Naive thymus-derived CD8-positive, alpha-beta T cell (primary cell): ENCODE results near the gene NR2F6. TPM values are rescaled to one million over a fixed set of nuclear protein-coding genes. Genes with fewer than 3 reads are reported as not detected.

Source experiments
- ATAC-seq, 2 donors: fragments of 150-1000 bp; cut with Tn5 transposase in 1 of 2; sonication (Bioruptor Pico), chemical (Tn5 transposase) in 1 of 2; 1 replicate in 1 of 2; 2 replicates in 1 of 2; pipeline ENCODE4 v1.10.0; 2021; ENCODE audit warnings: mild to moderate bottlenecking in 2 of 2, moderate library complexity in 2 of 2
- POLR2A ChIA-PET: fragments of 350-600 bp; sonication (Branson Sonifier 250); formaldehyde crosslinking; loops from one replicate; lab custom pipeline; 2021; ENCODE audit warnings: antibody characterized with exemption; lab: Charles Lee
- DNase-seq, 10 donors: peaks; one replicate each; pipeline versions ENCODE4 v3.0.0 to v3.0.0-alpha.2; 2020 to 2022
- H3K27ac Mint-ChIP-seq, 10 donors: one replicate each; pipeline ENCODE4 v1.8.0; 2020 to 2022; ENCODE audit warnings: mild to moderate bottlenecking in 10 of 10, mixed read lengths in 10 of 10, moderate library complexity in 4 of 10, inconsistent platforms in 1 of 10
- H3K27me3 Mint-ChIP-seq, 5 donors: one replicate each; pipeline ENCODE4 v1.8.0; 2021 to 2022; ENCODE audit warnings: mixed read lengths in 5 of 5
- H3K36me3 Mint-ChIP-seq, 3 donors: one replicate each; pipeline ENCODE4 v1.8.0; 2020 to 2022; ENCODE audit warnings: mixed read lengths in 3 of 3, mild to moderate bottlenecking in 2 of 3, inconsistent platforms in 1 of 3
- H3K4me1 Mint-ChIP-seq, 4 donors: one replicate each; pipeline ENCODE4 v1.8.0; 2021 to 2022; ENCODE audit warnings: mixed read lengths in 4 of 4
- H3K4me3 Mint-ChIP-seq, 10 donors: one replicate each; pipeline ENCODE4 v1.8.0; 2020 to 2022; ENCODE audit warnings: mild to moderate bottlenecking in 10 of 10, mixed read lengths in 10 of 10, moderate library complexity in 6 of 10, inconsistent platforms in 1 of 10
- H3K9me3 Mint-ChIP-seq, 9 donors: one replicate each; pipeline ENCODE4 v1.8.0; 2020 to 2022; ENCODE audit warnings: mixed read lengths in 9 of 9, mild to moderate bottlenecking in 3 of 9, inconsistent platforms in 1 of 9, moderate library complexity in 1 of 9
- polyA plus RNA-seq, 3 donors: library from polyadenylated mRNA; unstranded; fragments of 300-500 nt; fragmentation: Illumina TruSeq; gene quantifications; one replicate each; pipeline ENCODE4 v1.2.3, GENCODE V29; 2021
- total RNA-seq, 8 experiments: library from RNA in 2 of 8; stranded (reverse) in 2 of 8; gene quantifications; one replicate each; pipeline ENCODE4 v1.2.3 and lab custom pipeline; 2021 to 2026

The NR2F6 gene
- total and polyA plus RNA-seq, 5 experiments from 2014 or later, result 0.93 to 1.6 (median 1.3) TPM

DNA sequence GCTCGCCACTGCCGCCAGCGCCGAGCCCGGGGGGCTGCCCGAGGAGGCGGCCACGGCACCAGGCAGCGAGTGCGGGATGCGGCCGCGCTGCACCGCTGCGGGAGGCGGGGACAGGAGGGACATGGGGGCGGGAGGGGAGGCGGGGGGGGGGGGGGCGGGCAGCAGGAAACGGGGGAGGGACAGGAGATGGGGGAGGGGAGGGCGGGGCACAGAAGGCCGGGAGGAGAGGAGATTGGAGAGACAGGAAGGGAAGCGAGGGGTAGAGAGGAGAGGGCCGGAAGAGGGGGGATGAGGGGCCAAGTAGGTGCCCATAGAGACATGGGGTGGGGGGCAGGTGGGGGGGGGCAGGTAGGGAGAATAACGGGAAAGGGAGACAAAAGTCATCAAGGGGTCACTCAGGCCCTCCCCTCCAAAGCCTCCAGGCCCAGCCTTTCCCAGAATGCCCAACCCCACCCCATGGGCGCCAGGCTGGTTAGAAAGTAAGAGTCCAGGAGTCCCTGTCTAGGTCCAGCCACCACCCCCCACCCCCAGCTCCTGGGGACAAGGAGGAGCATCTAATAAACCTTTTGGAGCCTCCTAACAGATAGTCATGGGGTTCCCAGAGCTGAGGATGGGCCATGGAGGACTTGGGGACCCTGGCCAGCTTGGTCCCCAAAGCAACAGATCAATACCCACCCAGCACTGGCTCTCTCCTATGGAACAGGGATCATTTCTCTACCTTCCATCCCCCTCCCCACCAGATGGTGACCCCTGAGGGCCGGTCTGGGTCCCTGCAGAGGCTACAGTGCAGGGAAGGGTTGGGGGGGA, 9.5 kb downstream of the NR2F6 start:
- POLR2A ChIA-PET, result interaction anchor here (0.6 to 2.6 kb wide), 11 partner anchors 9 to 180 kb away, joined by 3 to 30 read pairs (median 6); partner anchors contain the start of genes BABAM1, MYO9B, NR2F6 and OCEL1
- Mint-ChIP-seq H3K4me1 (peaks cover 9 to 15% (median 14%) of the 10 kb centered on the region in 4 donors), H3K36me3 (peaks cover 0 to 7% (median 0%) of the 10 kb centered on the region in 3 donors), H3K27ac (peak overlapping the region in 1 of 10 donors; percentile 36), H3K9me3 (no peaks in the 10 kb centered on the region), H3K4me3 (peak overlapping the region in 9 of 10 donors; percentile 22 to 88 (median 50)), H3K27me3 (no peaks in the 10 kb centered on the region)
- DNase-seq, result peak in 1 of 10 donors; percentile 23
- ATAC-seq, result peak in 1 of 2 donors; percentile 46

DNA sequence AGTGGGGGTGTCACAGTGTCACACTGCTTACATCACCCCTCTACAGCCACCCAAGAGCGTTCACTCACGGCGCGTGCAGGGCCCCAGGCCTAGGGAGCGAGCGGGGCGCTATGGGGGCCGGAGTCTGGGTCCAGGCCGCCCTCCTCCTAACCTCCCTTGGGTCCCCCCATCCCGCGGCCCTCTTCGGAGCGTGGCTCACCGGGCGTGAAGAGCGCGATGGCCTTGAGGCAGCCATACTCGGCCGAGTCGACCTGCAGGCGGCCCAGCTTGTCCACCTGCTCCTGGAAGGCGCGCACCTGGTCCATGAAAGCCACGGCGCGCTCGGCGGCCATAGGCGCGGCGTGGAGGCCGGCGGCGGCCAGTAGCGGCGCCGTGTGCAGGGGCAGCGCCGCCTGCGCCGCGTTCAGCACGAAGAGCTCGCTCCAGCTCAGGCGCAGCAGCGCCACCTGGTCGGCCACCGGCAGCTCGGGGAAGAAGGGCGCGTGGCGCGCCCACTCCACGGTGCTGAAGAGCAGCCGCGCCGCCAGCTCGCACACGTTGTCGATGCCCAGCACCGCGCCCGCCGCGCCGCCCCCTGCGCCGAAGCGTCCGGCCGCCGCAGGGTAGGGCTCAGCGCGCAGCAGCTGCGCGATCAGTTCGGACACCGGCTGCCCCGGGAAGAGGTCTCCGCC, 10.3 kb downstream of the NR2F6 start:
- peak; percentile 58 to 85 (median 72) for DNase-seq
- Mint-ChIP-seq H3K9me3 (no peaks in the 10 kb centered on the region), H3K27ac (peak overlapping the region in 2 of 10 donors; percentile 27 to 74), H3K27me3 (no peaks in the 10 kb centered on the region), H3K36me3 (peaks cover 0 to 11% (median 0%) of the 10 kb centered on the region in 3 donors), H3K4me3 (peak overlapping the region; percentile 67 to 88 (median 80)), H3K4me1 (peaks cover 7 to 15% (median 14%) of the 10 kb centered on the region in 4 donors)
- POLR2A ChIA-PET, result interaction anchor here (0.5 to 2.6 kb wide), 10 partner anchors 9 to 161 kb away, joined by 3 to 30 read pairs (median 8); partner anchors contain the start of genes BABAM1, MYO9B, NR2F6 and OCEL1
- ATAC-seq, result peak; percentile 94 to 97

DNA sequence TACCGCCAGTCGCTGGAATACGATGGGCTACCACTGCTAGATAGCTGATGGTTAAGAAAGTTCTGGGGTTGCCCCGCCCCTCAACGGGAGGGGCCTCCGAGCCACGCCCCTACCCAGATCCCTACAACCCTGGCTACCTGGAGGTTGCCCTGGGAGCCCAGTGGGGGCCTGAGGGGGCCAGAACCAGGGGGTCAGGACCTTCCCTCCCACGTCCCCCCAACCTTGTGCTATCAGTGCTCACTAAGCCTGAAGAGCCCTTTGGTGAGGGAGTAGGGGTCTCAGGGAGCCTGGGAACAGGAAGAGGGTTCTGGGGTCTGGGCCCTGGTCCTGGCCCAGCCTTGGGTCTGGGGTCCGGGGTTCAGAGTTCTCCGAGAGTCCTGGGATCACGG, 10.8 kb downstream of the NR2F6 start:
- H3K4me1 Mint-ChIP-seq, result peaks cover 7 to 15% (median 14%) of the 10 kb centered on the region in 4 donors
- POLR2A ChIA-PET, result interaction anchor here (0.5 to 2.6 kb wide), 9 partner anchors 9 to 160 kb away, joined by 3 to 30 read pairs (median 9); partner anchors contain the start of genes BABAM1, NR2F6, OCEL1 and USE1
- peaks cover 0 to 11% (median 0%) of the 10 kb centered on the region in 3 donors for H3K36me3 Mint-ChIP-seq
- DNase-seq, result peak in 7 of 10 donors; percentile 26 to 57 (median 49)
- no peaks in the 10 kb centered on the region for H3K9me3 Mint-ChIP-seq
- ATAC-seq, result peak; percentile 40 to 56
- H3K27me3 Mint-ChIP-seq, result no peaks in the 10 kb centered on the region
- H3K4me3 Mint-ChIP-seq, result peak overlapping the region; percentile 67 to 88 (median 80)
- H3K27ac Mint-ChIP-seq, result peak overlapping the region in 3 of 10 donors; percentile 27 to 74 (median 43)

DNA sequence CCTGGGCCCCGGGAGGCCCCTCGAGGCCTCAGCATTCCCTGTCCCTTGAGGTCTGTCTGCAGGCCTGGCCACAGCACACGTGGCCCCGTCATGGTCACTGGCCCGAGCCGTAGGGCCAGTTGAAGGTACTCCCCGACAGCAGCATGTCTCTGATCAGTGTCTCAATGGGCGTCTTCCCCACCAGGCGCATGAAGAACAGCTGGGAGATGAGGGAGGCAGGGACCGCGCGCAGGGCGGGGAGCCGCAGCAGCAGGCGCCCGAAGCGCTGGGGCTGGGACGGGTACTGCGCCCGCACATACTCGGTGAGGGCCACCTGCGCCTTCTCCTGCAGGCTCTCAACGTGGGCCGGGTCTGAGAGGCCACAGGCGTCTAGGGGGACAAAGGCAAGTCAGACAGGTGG, 13.5 kb downstream of the NR2F6 start:
- DNase-seq, result no peak
- no peaks in the 10 kb centered on the region for H3K9me3 Mint-ChIP-seq
- POLR2A ChIA-PET, result interaction anchor here (0.9 kb wide), 1 partner anchor 17 kb away, joined by 5 read pairs; the partner anchor contains the start of gene USE1
- H3K27me3 Mint-ChIP-seq, result no peaks in the 10 kb centered on the region
- H3K4me3 Mint-ChIP-seq, result no peak overlapping the region
- peaks cover 11 to 26% (median 20%) of the 10 kb centered on the region in 4 donors for H3K4me1 Mint-ChIP-seq
- no peak for ATAC-seq
- peaks cover 0 to 17% (median 0%) of the 10 kb centered on the region in 3 donors for H3K36me3 Mint-ChIP-seq
- no peak overlapping the region for H3K27ac Mint-ChIP-seq

- H3K9me3 Mint-ChIP-seq, result no peaks in the 10 kb centered on the region
- DNase-seq (no peak), ATAC-seq (no peak)
- POLR2A ChIA-PET, result no interaction called here
- no peak overlapping the region for H3K27ac Mint-ChIP-seq
- peaks cover 15 to 30% (median 25%) of the 10 kb centered on the region in 4 donors for H3K4me1 Mint-ChIP-seq
- H3K27me3 Mint-ChIP-seq, result no peaks in the 10 kb centered on the region
- peaks cover 0 to 17% (median 0%) of the 10 kb centered on the region in 3 donors for H3K36me3 Mint-ChIP-seq
- peak overlapping the region in 1 of 10 donors; percentile 20 for H3K4me3 Mint-ChIP-seq
Observed at GRCh38 chr19:17229890-17230289, 15.8 kb downstream of the NR2F6 start.

DNA sequence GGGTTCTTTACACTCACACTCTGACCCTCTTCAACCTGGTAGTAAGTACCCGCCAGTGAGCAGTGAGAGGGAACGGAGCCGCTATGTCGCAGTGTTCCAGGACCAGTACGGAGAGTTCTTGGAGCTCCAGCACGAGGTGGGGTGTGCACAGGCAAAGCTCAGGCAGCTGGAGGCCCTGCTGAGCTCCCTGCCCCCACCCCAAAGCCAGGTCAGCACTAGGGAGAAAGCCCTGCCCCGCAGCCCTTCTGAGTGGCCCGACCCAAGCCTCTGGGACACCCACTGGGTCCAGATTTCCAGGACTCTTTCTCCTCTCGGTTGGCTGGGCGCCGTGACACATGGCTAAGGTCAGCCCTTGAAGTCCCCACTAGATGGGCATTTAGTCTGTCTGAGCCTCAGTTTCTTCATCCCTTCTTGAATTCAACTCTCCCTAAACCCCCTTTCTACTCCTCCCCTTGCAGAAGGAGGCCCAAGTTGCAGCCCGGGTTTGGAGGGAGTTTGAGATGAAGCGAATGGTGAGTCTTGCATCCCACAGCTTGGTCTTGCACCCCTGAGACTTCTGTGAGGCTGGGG, 17.8 kb downstream of the NR2F6 start:
- Mint-ChIP-seq H3K9me3 (no peaks in the 10 kb centered on the region), H3K4me1 (peaks cover 9 to 20% (median 13%) of the 10 kb centered on the region in 4 donors), H3K27me3 (no peaks in the 10 kb centered on the region), H3K4me3 (peak overlapping the region in 7 of 10 donors; percentile 33 to 99 (median 96)), H3K36me3 (peaks cover 0 to 17% (median 0%) of the 10 kb centered on the region in 3 donors), H3K27ac (peak overlapping the region in 3 of 10 donors; percentile 9 to 88 (median 10))
- ATAC-seq, result no peak
- POLR2A ChIA-PET, result interaction anchor here (4.8 kb wide), 1 partner anchor 12 kb away, joined by 105 read pairs; the partner anchor contains the start of gene USE1
- DNase-seq, result no peak

DNA sequence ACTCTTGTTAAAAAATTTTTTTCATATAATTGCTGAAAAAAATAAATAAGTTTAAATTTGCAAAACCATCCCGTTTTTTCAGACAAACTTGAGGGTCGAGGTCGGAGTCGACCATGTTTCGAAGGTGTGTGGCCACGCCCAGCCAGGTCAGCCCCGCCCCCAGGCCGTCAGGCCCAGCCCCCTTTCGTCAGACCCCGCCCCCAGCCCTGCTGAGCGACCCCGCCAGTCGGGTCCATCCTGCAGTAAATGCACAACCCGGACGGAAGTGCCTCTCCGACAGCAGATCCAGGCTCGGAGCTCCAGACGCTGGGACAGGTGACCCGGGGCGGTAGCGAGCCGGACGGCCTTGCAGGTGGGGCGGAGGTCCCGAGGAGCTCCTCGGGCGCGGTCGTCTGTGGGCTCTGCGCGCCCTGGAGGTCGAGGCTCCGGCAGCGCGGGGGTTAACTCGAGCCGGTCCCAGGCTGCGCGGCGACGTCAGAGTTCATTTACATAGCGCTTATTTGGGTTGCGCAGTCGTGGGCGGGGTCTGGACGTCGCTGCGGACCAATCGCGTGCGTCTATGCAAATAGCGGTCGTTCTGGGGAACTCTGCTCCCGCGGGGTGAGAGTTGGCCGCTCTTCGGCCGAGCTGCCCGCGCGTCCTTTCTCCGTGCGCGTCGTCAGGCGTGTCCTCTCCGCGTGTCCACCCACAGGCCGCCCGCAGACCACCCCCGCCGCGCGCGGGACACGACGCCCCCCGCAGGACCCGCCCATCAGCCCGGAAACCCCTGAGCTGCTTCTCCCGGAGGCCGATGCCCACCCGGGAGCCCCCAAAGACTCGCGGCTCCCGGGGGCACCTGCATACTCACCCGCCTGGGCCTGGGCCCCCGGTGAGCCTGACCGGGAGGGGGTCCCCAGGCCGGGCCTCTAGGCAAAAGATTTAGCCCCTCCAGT, 19.5 kb downstream of the NR2F6 start, which contains the start of gene OCEL1:
OCEL1 (plus strand) TSS at position 225 of the 932 bp plus-strand sequence; CDS start at position 247, 22 bp downstream.
- Mint-ChIP-seq H3K9me3 (no peaks in the 10 kb centered on the region), H3K27me3 (no peaks in the 10 kb centered on the region), H3K4me3 (peak within 1 kb of the TSS; percentile 88 to 99 (median 94)), H3K4me1 (peaks cover 7 to 17% (median 11%) of the 10 kb centered on the region in 4 donors), H3K27ac (peak within 1 kb of the TSS; percentile 66 to 99 (median 96)), H3K36me3 (peaks cover 0 to 10% (median 0%) of the 10 kb centered on the region in 3 donors)
- ATAC-seq, result peak; percentile 90 to 92
- POLR2A ChIA-PET, result interaction anchor here (0.5 to 4.8 kb wide), 15 partner anchors 9 to 225 kb away, joined by 3 to 105 read pairs (median 4); partner anchors contain the start of genes BABAM1, DDA1, HAUS8 and MYO9B
- peak; percentile 92 to 99 (median 94) for DNase-seq

DNA sequence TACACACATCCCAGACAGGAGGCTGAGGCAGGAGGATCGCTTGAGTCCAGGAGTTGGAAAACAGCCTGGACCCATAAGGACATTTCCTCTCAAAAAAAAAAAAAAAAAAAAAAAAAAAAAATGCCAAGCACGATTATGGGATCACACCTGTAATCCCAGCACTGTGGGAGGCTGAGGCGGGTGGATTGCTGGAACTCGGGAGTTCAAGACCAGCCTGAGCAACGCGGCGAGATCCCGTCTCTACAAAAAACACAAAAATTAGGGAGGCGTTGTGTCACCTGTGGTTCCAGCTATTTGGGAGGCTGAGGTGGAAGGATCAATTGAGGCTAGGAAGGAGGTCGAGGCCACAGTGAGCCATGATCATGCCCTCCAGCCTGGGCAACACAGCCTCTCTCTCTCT, 20.7 kb downstream of the NR2F6 start:
- no peaks in the 10 kb centered on the region for H3K27me3 Mint-ChIP-seq
- no peaks in the 10 kb centered on the region for H3K9me3 Mint-ChIP-seq
- POLR2A ChIA-PET, result interaction anchor here (0.6 to 4.8 kb wide), 7 partner anchors 9 to 150 kb away, joined by 3 to 105 read pairs (median 16); partner anchors contain the start of genes BABAM1, HAUS8, MYO9B and USE1
- peak overlapping the region in 4 of 10 donors; percentile 58 to 73 (median 62) for H3K27ac Mint-ChIP-seq
- no peak for DNase-seq
- H3K4me1 Mint-ChIP-seq, result peaks cover 7 to 21% (median 11%) of the 10 kb centered on the region in 4 donors
- ATAC-seq, result no peak
- H3K4me3 Mint-ChIP-seq, result peak overlapping the region in 9 of 10 donors; percentile 33 to 99 (median 63)
- H3K36me3 Mint-ChIP-seq, result peaks cover 0 to 6% (median 0%) of the 10 kb centered on the region in 3 donors

DNA sequence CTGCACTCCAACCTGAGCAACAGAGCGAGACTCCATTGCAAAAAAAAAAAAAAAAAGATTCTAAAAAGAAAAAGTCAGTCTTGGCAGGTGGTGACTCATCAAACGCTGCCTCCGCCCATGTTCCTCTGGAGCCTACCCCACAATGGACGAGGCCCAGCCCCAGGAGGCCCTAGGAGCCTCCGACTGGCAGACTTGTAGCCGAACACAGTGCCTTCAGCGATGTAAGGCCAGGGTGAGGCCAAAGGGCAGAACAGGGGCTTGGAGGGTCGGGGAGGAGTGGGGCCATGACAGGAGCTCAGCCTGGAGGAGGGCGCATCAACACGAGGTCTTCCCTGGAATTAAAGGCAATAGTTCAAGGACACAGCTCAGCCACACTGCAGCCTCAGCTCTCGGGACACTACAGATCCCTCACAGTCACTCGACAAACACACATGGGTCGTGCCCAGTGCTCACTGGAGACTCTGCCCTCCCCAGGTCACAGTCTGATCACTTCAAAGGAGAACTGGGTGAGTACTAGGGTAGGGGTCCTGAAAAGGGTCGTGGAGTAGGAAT, 25.4 kb downstream of the NR2F6 start:
- DNase-seq (no peak), ATAC-seq (peak in 1 of 2 donors; percentile 4)
- Mint-ChIP-seq H3K27ac (peak overlapping the region in 2 of 10 donors; percentile 15 to 59), H3K9me3 (no peaks in the 10 kb centered on the region), H3K36me3 (peaks cover 0 to 34% (median 9%) of the 10 kb centered on the region in 3 donors), H3K4me1 (peaks cover 0 to 13% (median 5%) of the 10 kb centered on the region in 4 donors), H3K4me3 (peak overlapping the region in 1 of 10 donors; percentile 65), H3K27me3 (no peaks in the 10 kb centered on the region)
- POLR2A ChIA-PET, result interaction anchor here (0.9 kb wide), 1 partner anchor 84 kb away, joined by 4 read pairs; no protein-coding TSS in a partner anchor

- POLR2A ChIA-PET, result interaction anchor here (0.5 to 1.2 kb wide), 2 partner anchors 19 to 498 kb away, joined by 3 to 6 read pairs; no protein-coding TSS in a partner anchor
- ATAC-seq (no peak), DNase-seq (no peak)
- peak overlapping the region in 1 of 10 donors; percentile 58 for H3K27ac Mint-ChIP-seq
- H3K4me1 Mint-ChIP-seq, result peaks cover 2 to 23% (median 15%) of the 10 kb centered on the region in 4 donors
- H3K9me3 Mint-ChIP-seq, result no peaks in the 10 kb centered on the region
- H3K4me3 Mint-ChIP-seq, result peak overlapping the region in 1 of 10 donors; percentile 33
- no peaks in the 10 kb centered on the region for H3K27me3 Mint-ChIP-seq
- H3K36me3 Mint-ChIP-seq, result peaks cover 0 to 34% (median 9%) of the 10 kb centered on the region in 3 donors
Observed at GRCh38 chr19:17219286-17219685, 26.4 kb downstream of the NR2F6 start.
